H1 (cell line): ENCODE data around the gene TMEM72. TPM values are rescaled to one million over a fixed set of nuclear protein-coding genes. Genes with fewer than 3 reads are reported as not detected.

Experiments used
- CHD7 ChIP-seq: fragments of 300-600 bp; sonication (generic); IDR thresholded peaks from 2 replicates; pipeline ENCODE4 v1.7.1; 2012; ENCODE audit warnings: low read length, moderate library complexity, mild to moderate bottlenecking, inconsistent platforms; ENCODE audit not compliant: insufficient replicate concordance
- RXRA ChIP-seq: IDR thresholded peaks from 2 replicates; pipeline ENCODE4 v1.6.1; 2011; ENCODE audit warnings: low read depth, mild to moderate bottlenecking, low read length, moderate library complexity; ENCODE audit not compliant: insufficient read depth
- polyA plus RNA-seq, 7 experiments: library from polyadenylated mRNA; depleted of rRNA in 3 of 7; stranded (reverse) in 5 of 7; unstranded in 2 of 7; fragments of >200 nt in 5 of 7; fragments of 200-250 nt in 2 of 7; gene quantifications; 1 replicate in 5 of 7; 2 replicates in 1 of 7; 4 replicates in 1 of 7; pipeline versions ENCODE4 v1.2.1 to v1.2.3, GENCODE V29; 2011 to 2013; ENCODE audit warnings: missing spikeins in 2 of 7, mixed read lengths in 2 of 7
- total RNA-seq: library from RNA; stranded (reverse); fragmentation: NEBNext Ultra II Directional; extraction: Animal tissue kit (Norgen Biotek cat#: 25700); gene quantifications from 2 replicates; pipeline ENCODE4 v1.2.1, GENCODE V29; 2021

The TMEM72 gene
- total and polyA plus RNA-seq, 2 of the 8 experiments (the other 6 are each of a cell fraction or from before 2014, with no cell fraction given) = not detected

- TF ChIP-seq CHD7 = no peak
- no peak for TF ChIP-seq RXRA
- TF ChIP-seq, all 59 proteins: peak for 0
These were observed 45.1 kb downstream of the TMEM72 start (continued) for GRCh38 chr10:44956226-44956625.
